ENCODE data around the gene GABBR1. TPM values are rescaled to one million over a fixed set of nuclear protein-coding genes. Genes with fewer than 3 reads are reported as not detected.

Gene GABBR1
- polyA plus RNA-seq, 1 donor from 2014 or later, result 108 TPM

- Histone ChIP-seq H2AFZ (ENCODE audit: low read depth, low read length) (no peak overlapping the region), H3K27me3 (ENCODE audit: insufficient read depth, low read depth, low read length) (no peaks in the 10 kb centered on the region), H3K36me3 (ENCODE audit: insufficient read depth, low read length) (peaks cover 5% of the 10 kb centered on the region), H3K79me2 (replicated peaks; ENCODE audit: insufficient read depth, low read length) (peaks cover 42% of the 10 kb centered on the region), H3K27ac (ENCODE audit: low read length) (peak overlapping the region; percentile 85), H4K20me1 (ENCODE audit: insufficient read depth) (no peaks in the 10 kb centered on the region), H3K4me3 (ENCODE audit: low read length) (peak overlapping the region; percentile 69), H3K4me2 (ENCODE audit: low read length) (peak overlapping the region; percentile 78), H3K9ac (ENCODE audit: low read length) (peak overlapping the region; percentile 96), H3K9me3 (ENCODE audit: low read length) (no peaks in the 10 kb centered on the region), H3F3A (ENCODE audit: insufficient read depth, low read length, poor library complexity, severe bottlenecking) (no peaks in the 10 kb centered on the region), H3K9me2 (ENCODE audit: insufficient read depth, low read length) (no peaks in the 10 kb centered on the region)
- TF ChIP-seq TAF1 (IDR thresholded peaks at IDR 0.05; ENCODE audit: low read depth), result peak; percentile 39
- no peak for TF ChIP-seq EZH2 (IDR thresholded peaks at IDR 0.05; ENCODE audit: borderline replicate concordance, insufficient read depth, low read length, poor library complexity, severe bottlenecking)
Measured at GRCh38 chr6:29626948-29627754, 5.8 kb downstream of the GABBR1 start.

GRCh38 chr6:29625337-29625930, 7.5 kb downstream of the GABBR1 start:
- Histone ChIP-seq H3K9ac (ENCODE audit: low read length) (peak overlapping the region; percentile 50), H3K36me3 (ENCODE audit: insufficient read depth, low read length) (peaks cover 19% of the 10 kb centered on the region), H3K4me2 (ENCODE audit: low read length) (peak overlapping the region; percentile 78), H3F3A (ENCODE audit: insufficient read depth, low read length, poor library complexity, severe bottlenecking) (no peaks in the 10 kb centered on the region), H4K20me1 (ENCODE audit: insufficient read depth) (no peaks in the 10 kb centered on the region), H3K27me3 (ENCODE audit: insufficient read depth, low read depth, low read length) (no peaks in the 10 kb centered on the region), H3K9me2 (ENCODE audit: insufficient read depth, low read length) (no peaks in the 10 kb centered on the region), H3K79me2 (replicated peaks; ENCODE audit: insufficient read depth, low read length) (peaks cover 43% of the 10 kb centered on the region), H3K27ac (ENCODE audit: low read length) (peak overlapping the region; percentile 85), H3K9me3 (ENCODE audit: low read length) (no peaks in the 10 kb centered on the region), H3K4me3 (ENCODE audit: low read length) (peak overlapping the region; percentile 69), H2AFZ (ENCODE audit: low read depth, low read length) (no peak overlapping the region)
- TF ChIP-seq TAF1 (IDR thresholded peaks at IDR 0.05; ENCODE audit: low read depth), result no peak
- no peak for TF ChIP-seq SMC3 (conservative IDR thresholded peaks at IDR 0.05; ENCODE audit: poor library complexity)
- TF ChIP-seq, protein P1, sequence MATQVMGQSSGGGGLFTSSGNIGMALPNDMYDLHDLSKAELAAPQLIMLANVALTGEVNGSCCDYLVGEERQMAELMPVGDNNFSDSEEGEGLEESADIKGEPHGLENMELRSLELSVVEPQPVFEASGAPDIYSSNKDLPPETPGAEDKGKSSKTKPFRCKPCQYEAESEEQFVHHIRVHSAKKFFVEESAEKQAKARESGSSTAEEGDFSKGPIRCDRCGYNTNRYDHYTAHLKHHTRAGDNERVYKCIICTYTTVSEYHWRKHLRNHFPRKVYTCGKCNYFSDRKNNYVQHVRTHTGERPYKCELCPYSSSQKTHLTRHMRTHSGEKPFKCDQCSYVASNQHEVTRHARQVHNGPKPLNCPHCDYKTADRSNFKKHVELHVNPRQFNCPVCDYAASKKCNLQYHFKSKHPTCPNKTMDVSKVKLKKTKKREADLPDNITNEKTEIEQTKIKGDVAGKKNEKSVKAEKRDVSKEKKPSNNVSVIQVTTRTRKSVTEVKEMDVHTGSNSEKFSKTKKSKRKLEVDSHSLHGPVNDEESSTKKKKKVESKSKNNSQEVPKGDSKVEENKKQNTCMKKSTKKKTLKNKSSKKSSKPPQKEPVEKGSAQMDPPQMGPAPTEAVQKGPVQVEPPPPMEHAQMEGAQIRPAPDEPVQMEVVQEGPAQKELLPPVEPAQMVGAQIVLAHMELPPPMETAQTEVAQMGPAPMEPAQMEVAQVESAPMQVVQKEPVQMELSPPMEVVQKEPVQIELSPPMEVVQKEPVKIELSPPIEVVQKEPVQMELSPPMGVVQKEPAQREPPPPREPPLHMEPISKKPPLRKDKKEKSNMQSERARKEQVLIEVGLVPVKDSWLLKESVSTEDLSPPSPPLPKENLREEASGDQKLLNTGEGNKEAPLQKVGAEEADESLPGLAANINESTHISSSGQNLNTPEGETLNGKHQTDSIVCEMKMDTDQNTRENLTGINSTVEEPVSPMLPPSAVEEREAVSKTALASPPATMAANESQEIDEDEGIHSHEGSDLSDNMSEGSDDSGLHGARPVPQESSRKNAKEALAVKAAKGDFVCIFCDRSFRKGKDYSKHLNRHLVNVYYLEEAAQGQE (IDR thresholded peaks at IDR 0.05; ENCODE audit: borderline replicate concordance), result no peak

DNA sequence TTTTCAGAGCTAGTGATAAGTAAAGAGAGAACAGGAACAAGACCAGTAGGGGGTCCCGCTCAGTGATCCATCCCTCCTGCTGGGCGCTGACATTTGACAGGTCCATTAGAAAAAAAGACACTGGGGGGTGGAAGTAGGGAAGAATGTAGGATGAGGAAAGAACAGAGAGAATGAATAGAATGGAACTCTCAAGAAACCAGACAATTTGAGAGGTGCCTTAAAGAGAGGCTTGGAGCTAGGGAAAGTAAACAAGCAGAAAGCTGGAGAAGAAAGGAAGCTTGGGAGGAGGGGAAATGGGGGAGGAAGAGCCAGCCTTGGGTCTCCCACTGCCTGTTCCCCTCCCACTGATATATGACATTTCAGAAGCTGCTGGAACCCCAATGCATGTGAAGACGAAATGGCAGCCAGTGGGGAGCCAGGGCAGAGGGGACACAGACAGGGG, 8.4 kb downstream of the GABBR1 start:
- Histone ChIP-seq H3K4me3 (ENCODE audit: low read length) (peak overlapping the region; percentile 69), H3K9me3 (ENCODE audit: low read length) (no peaks in the 10 kb centered on the region), H3K27ac (ENCODE audit: low read length) (peak overlapping the region; percentile 85), H3K36me3 (ENCODE audit: insufficient read depth, low read length) (peaks cover 23% of the 10 kb centered on the region), H3K9me2 (ENCODE audit: insufficient read depth, low read length) (no peaks in the 10 kb centered on the region), H3K79me2 (replicated peaks; ENCODE audit: insufficient read depth, low read length) (peaks cover 44% of the 10 kb centered on the region), H4K20me1 (ENCODE audit: insufficient read depth) (no peaks in the 10 kb centered on the region), H3K9ac (ENCODE audit: low read length) (peak overlapping the region; percentile 50), H3F3A (ENCODE audit: insufficient read depth, low read length, poor library complexity, severe bottlenecking) (no peaks in the 10 kb centered on the region), H3K27me3 (ENCODE audit: insufficient read depth, low read depth, low read length) (no peaks in the 10 kb centered on the region), H3K4me2 (ENCODE audit: low read length) (peak overlapping the region; percentile 78), H2AFZ (ENCODE audit: low read depth, low read length) (no peak overlapping the region)
- no peak for TF ChIP-seq EZH2 (IDR thresholded peaks at IDR 0.05; ENCODE audit: borderline replicate concordance, insufficient read depth, low read length, poor library complexity, severe bottlenecking)
- TF ChIP-seq RAD21 (conservative IDR thresholded peaks at IDR 0.05), result no peak
- TF ChIP-seq MXI1 (conservative IDR thresholded peaks at IDR 0.05; ENCODE audit: poor library complexity, severe bottlenecking), result no peak
- TF ChIP-seq, protein P1 (IDR thresholded peaks at IDR 0.05; ENCODE audit: borderline replicate concordance), result no peak
- peak; percentile 53 for TF ChIP-seq EP300 (conservative IDR thresholded peaks at IDR 0.05; ENCODE audit: poor library complexity, severe bottlenecking)
- peak; percentile 50 for TF ChIP-seq POLR2AphosphoS5 (IDR thresholded peaks at IDR 0.05)
